OCI-LY3 (cell line): ENCODE measurements around the gene AFF2.

Source experiments
- EZH2phosphoT487 ChIP-seq: fragments of 200-600 bp; shearing (Covaris generic); IDR thresholded peaks from 2 replicates; pipeline ENCODE4 v1.6.1; 2018; ENCODE audit warnings: antibody characterized with exemption, mixed run types, low read depth
- TF ChIP-seq, protein P1 (sequence below): fragments of 200-600, 300-600 bp; sonication (generic); IDR thresholded peaks from 2 replicates; pipeline ENCODE4 v1.5.1; 2014; ENCODE audit warnings: antibody characterized with exemption, low read length, low read depth

DNA sequence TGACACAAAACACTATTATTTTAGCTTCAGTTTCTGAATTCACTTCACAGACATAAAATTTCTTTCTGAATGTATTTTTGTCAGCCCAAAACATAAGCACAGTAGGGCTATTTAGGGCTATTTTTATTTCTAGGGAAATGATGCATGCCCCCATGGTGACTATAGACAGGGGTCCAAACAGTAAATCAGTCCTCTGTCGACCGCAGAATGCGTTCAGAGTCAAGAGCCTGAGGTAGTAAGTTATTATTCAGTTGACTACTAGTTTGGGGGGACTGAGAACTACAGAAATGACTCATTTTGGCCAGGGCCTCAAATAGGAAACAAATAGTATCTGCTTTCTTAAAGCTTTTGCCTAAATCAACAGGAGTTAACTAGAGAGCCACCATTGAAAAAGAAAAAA lies 414.4 kb downstream of the AFF2 start:
- TF ChIP-seq, protein P1, sequence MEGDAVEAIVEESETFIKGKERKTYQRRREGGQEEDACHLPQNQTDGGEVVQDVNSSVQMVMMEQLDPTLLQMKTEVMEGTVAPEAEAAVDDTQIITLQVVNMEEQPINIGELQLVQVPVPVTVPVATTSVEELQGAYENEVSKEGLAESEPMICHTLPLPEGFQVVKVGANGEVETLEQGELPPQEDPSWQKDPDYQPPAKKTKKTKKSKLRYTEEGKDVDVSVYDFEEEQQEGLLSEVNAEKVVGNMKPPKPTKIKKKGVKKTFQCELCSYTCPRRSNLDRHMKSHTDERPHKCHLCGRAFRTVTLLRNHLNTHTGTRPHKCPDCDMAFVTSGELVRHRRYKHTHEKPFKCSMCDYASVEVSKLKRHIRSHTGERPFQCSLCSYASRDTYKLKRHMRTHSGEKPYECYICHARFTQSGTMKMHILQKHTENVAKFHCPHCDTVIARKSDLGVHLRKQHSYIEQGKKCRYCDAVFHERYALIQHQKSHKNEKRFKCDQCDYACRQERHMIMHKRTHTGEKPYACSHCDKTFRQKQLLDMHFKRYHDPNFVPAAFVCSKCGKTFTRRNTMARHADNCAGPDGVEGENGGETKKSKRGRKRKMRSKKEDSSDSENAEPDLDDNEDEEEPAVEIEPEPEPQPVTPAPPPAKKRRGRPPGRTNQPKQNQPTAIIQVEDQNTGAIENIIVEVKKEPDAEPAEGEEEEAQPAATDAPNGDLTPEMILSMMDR = no peak
- no peak for TF ChIP-seq EZH2phosphoT487
